ENCODE data around the gene RNASE13.

The RNASE13 gene

GRCh38 chr14:21003788-21004346, 30.7 kb downstream of the RNASE13 start:
- no peak for TF ChIP-seq CTCF (IDR thresholded peaks at IDR 0.05; ENCODE audit: control insufficient read depth, insufficient read depth, low read depth, low read length, missing control alignments)
- H3K4me3 ChIP-seq (ENCODE audit: control insufficient read depth, low read depth, low read length) = no peak overlapping the region
- no peak for DNase-seq (ENCODE audit: low read depth)

- no peak for DNase-seq (ENCODE audit: low read depth)
- no peak overlapping the region for H3K4me3 ChIP-seq (ENCODE audit: control insufficient read depth, low read depth, low read length)
Observed at GRCh38 chr14:21001218-21001617, 33.4 kb downstream of the RNASE13 start.

GRCh38 chr14:20999591-20999990, 35.0 kb downstream of the RNASE13 start:
- no peak for TF ChIP-seq CTCF (IDR thresholded peaks at IDR 0.05; ENCODE audit: control insufficient read depth, insufficient read depth, low read depth, low read length, missing control alignments)
- DNase-seq (ENCODE audit: low read depth) = no peak
- H3K4me3 ChIP-seq (ENCODE audit: control insufficient read depth, low read depth, low read length) = no peak overlapping the region

More at GRCh38 chr14:21001218-21001617, 33.4 kb downstream of the RNASE13 start:
- no peak for TF ChIP-seq CTCF (IDR thresholded peaks at IDR 0.05; ENCODE audit: control insufficient read depth, insufficient read depth, low read depth, low read length, missing control alignments)

DNA sequence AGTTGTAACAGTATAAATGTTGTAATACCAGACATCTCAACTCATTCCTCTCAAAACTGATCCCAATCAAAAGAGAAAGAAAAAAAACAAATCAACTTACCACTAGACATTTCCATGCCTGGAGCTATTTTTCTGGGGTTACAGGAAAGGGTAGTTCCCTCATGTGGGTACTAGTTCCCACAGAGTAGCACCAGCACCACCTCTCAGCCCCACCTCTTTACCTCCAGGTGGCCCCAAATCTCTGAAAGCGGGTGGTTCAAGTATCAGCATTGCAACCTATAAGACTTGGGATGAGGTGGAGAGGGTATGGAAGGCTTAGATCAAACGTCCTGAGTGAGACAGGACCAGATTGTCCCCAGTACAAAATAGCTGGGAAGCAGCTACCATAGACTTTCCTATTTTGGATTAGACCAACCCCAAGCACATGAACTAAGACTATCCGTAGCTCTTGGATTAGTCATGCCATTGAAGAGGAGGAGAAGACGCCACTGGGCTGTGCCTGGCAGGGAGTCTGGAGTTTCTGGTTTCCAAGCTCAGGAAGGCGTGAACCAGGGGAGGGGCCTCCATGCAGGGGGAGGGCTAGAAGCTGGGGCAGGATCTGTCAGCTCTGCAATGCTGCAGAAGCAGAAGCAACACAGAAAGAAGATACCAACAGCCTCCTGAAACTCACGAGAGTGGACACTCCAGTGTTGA, 35.8 kb downstream of the RNASE13 start, which contains the start of gene SLC39A2:
Gene SLC39A2 (plus strand): TSS at position 620 of the 693 bp plus-strand sequence. CDS start 154 bp downstream, outside the sequence.
- no peak for TF ChIP-seq CTCF (IDR thresholded peaks at IDR 0.05; ENCODE audit: control insufficient read depth, insufficient read depth, low read depth, low read length, missing control alignments)
- DNase-seq (ENCODE audit: low read depth) = peak; percentile 57
- no peak within 1 kb of the TSS for H3K4me3 ChIP-seq (ENCODE audit: control insufficient read depth, low read depth, low read length)

GRCh38 chr14:20998139-20998538, 36.5 kb downstream of the RNASE13 start:
- H3K4me3 ChIP-seq (ENCODE audit: control insufficient read depth, low read depth, low read length) = no peak overlapping the region
- TF ChIP-seq CTCF (IDR thresholded peaks at IDR 0.05; ENCODE audit: control insufficient read depth, insufficient read depth, low read depth, low read length, missing control alignments) = no peak
- no peak for DNase-seq (ENCODE audit: low read depth)

DNA sequence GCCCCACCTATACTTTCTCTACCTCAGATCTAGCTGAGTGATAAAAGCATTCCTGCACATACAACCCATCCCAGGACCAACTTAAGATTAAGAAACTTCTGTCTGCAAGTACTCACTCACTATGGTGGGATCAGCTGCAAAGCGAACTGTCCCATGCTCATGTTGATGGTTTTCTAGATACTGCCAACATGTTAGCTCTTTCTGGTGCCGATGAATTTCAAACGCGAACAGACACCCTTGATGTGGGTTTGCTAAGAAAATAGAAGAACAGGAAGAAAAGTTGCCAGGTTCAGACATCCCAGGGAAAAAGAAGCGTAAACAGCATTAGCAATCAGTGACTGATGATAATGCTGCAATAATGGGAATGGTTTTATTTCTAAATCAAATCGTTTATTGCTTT, 37.0 kb downstream of the RNASE13 start:
- no peak overlapping the region for H3K4me3 ChIP-seq (ENCODE audit: control insufficient read depth, low read depth, low read length)
- DNase-seq (ENCODE audit: low read depth) = no peak
- no peak for TF ChIP-seq CTCF (IDR thresholded peaks at IDR 0.05; ENCODE audit: control insufficient read depth, insufficient read depth, low read depth, low read length, missing control alignments)

All from AG09309 (cell line).